Fibroblast of lung (primary cell): ENCODE results near the gene PLEKHA5.

Experiments
- EZH2 ChIP-seq: IDR thresholded peaks from 2 replicates; pipeline ENCODE4 v1.5.1; 2012; ENCODE audit warnings: low read length, control low read depth, mild to moderate bottlenecking; ENCODE audit errors: missing control alignments
- TF ChIP-seq, protein P1 (sequence below), 2 donors: IDR thresholded peaks in 1 of 2; conservative IDR thresholded peaks in 1 of 2; 1 replicate in 1 of 2; 2 replicates in 1 of 2; pipeline ENCODE4 v1.5.1; 2011 to 2012; ENCODE audit warnings: low read length in 2 of 2, control low read depth in 1 of 2, inconsistent platforms in 1 of 2, low read depth in 1 of 2, mild to moderate bottlenecking in 1 of 2

GRCh38 chr12:19120795-19121194 lies 8.7 kb upstream of the PLEKHA5 start:
- TF ChIP-seq, protein P1, sequence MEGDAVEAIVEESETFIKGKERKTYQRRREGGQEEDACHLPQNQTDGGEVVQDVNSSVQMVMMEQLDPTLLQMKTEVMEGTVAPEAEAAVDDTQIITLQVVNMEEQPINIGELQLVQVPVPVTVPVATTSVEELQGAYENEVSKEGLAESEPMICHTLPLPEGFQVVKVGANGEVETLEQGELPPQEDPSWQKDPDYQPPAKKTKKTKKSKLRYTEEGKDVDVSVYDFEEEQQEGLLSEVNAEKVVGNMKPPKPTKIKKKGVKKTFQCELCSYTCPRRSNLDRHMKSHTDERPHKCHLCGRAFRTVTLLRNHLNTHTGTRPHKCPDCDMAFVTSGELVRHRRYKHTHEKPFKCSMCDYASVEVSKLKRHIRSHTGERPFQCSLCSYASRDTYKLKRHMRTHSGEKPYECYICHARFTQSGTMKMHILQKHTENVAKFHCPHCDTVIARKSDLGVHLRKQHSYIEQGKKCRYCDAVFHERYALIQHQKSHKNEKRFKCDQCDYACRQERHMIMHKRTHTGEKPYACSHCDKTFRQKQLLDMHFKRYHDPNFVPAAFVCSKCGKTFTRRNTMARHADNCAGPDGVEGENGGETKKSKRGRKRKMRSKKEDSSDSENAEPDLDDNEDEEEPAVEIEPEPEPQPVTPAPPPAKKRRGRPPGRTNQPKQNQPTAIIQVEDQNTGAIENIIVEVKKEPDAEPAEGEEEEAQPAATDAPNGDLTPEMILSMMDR (conservative IDR thresholded peaks at IDR 0.05 in 1 of 2, IDR thresholded peaks at IDR 0.05 in 1 of 2; ENCODE audit: low read depth in 1 of 2, low read length in 2 of 2): no peak
- TF ChIP-seq EZH2: no peak
